ENCODE data around the gene PARD3B. TPM values are rescaled to one million over a fixed set of nuclear protein-coding genes. Genes with fewer than 3 reads are reported as not detected.

The PARD3B gene
- total and polyA plus RNA-seq, 10 of the 15 experiments (the other 5 are each of a cell fraction or from before 2014, with no cell fraction given) = 0.01 to 0.54 (median 0.07) TPM; not detected in 7

- 0% methylated on average over 2 of the region's 2 CpGs for WGBS (ENCODE audit: insufficient coverage, insufficient replicate concordance, low lambda C conversion rate, missing lambda C conversion rate)
- no peak overlapping the region for H3K4me2 ChIP-seq (ENCODE audit: control insufficient read depth, insufficient read depth)
- H3K27me3 ChIP-seq (replicated peaks in 1 of 2; ENCODE audit: control insufficient read depth in 2 of 2, insufficient read depth in 2 of 2, low read length in 1 of 2) = no peaks in the 10 kb centered on the region
- H3K4me1 ChIP-seq (ENCODE audit: control insufficient read depth, insufficient read depth, low read length) = no peaks in the 10 kb centered on the region
- H3K79me2 ChIP-seq (ENCODE audit: control insufficient read depth, insufficient read depth, low read length) = no peaks in the 10 kb centered on the region
- no peaks in the 10 kb centered on the region for H3K9me3 ChIP-seq (replicated peaks; ENCODE audit: control insufficient read depth, insufficient read depth, low read length)
- no peak overlapping the region for H3K9ac ChIP-seq (ENCODE audit: control insufficient read depth, insufficient read depth, low read length)
- BruUV-seq (replicated peaks) = no TSS peak
- intact Hi-C loops (cut with micrococcal nuclease; ENCODE audit: unreplicated experiment) (no loop called here), in situ Hi-C loops (cut with MboI) (no loop called here)
- no peaks in the 10 kb centered on the region for H4K20me1 ChIP-seq (ENCODE audit: control insufficient read depth, insufficient read depth)
- ChIA-PET SMC1A (ENCODE audit: uncharacterized antibody, unreplicated experiment) (no interaction called here), RAD21 (ENCODE audit: unreplicated experiment) (no interaction called here), CTCF (interaction anchor here (1.3 kb wide), 1 partner anchor 23 kb away, joined by 3 read pairs; no protein-coding TSS in a partner anchor), POLR2A (no interaction called here)
- TF ChIP-seq, protein P1, sequence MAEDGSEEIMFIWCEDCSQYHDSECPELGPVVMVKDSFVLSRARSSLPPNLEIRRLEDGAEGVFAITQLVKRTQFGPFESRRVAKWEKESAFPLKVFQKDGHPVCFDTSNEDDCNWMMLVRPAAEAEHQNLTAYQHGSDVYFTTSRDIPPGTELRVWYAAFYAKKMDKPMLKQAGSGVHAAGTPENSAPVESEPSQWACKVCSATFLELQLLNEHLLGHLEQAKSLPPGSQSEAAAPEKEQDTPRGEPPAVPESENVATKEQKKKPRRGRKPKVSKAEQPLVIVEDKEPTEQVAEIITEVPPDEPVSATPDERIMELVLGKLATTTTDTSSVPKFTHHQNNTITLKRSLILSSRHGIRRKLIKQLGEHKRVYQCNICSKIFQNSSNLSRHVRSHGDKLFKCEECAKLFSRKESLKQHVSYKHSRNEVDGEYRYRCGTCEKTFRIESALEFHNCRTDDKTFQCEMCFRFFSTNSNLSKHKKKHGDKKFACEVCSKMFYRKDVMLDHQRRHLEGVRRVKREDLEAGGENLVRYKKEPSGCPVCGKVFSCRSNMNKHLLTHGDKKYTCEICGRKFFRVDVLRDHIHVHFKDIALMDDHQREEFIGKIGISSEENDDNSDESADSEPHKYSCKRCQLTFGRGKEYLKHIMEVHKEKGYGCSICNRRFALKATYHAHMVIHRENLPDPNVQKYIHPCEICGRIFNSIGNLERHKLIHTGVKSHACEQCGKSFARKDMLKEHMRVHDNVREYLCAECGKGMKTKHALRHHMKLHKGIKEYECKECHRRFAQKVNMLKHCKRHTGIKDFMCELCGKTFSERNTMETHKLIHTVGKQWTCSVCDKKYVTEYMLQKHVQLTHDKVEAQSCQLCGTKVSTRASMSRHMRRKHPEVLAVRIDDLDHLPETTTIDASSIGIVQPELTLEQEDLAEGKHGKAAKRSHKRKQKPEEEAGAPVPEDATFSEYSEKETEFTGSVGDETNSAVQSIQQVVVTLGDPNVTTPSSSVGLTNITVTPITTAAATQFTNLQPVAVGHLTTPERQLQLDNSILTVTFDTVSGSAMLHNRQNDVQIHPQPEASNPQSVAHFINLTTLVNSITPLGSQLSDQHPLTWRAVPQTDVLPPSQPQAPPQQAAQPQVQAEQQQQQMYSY (CRISPR knock-in tag; IDR thresholded peaks at IDR 0.05) = no peak
- TF ChIP-seq ZNF384 (IDR thresholded peaks at IDR 0.05; ENCODE audit: borderline replicate concordance, low read depth, low read length) (no peak), YY1 (IDR thresholded peaks at IDR 0.05; ENCODE audit: low read depth, low read length) (no peak), TCF3 (IDR thresholded peaks at IDR 0.05; ENCODE audit: borderline replicate concordance, insufficient read depth, low read depth, low read length) (no peak), JUND (IDR thresholded peaks at IDR 0.05; ENCODE audit: low read depth, low read length) (no peak), ESRRA (IDR thresholded peaks at IDR 0.05; ENCODE audit: low read length) (no peak), POU2F2 (IDR thresholded peaks at IDR 0.05; ENCODE audit: borderline replicate concordance, low read depth, low read length) (no peak), NBN (IDR thresholded peaks at IDR 0.05) (no peak)
- ATAC-seq (no peak), DNase-seq (ENCODE audit: low read depth, low spot score) (no peak), FAIRE-seq (no peak)
- no peaks in the 10 kb centered on the region for H3K36me3 ChIP-seq (ENCODE audit: control insufficient read depth in 2 of 2, insufficient read depth in 2 of 2, low read length in 1 of 2)
- H3K4me3 ChIP-seq = no peak overlapping the region
- H2AFZ ChIP-seq (ENCODE audit: control insufficient read depth, low read depth, low read length) = no peak overlapping the region
- H3K27ac ChIP-seq (ENCODE audit: control insufficient read depth, insufficient read depth) = no peak overlapping the region
Measured at GRCh38 chr2:205428811-205429210, 883.5 kb downstream of the PARD3B start.
